MM.1S (cell line): ENCODE measurements around the gene ARPIN.

Experiments used
- DNase-seq: peaks from one replicate; pipeline ENCODE4 v3.0.0-alpha.2; 2015
- H2AFZ ChIP-seq: fragments of 300-600 bp; sonication (generic); 2 replicates; pipeline ENCODE4 v1.6.0; 2016; ENCODE audit warnings: antibody characterized with exemption, low read length
- H3F3A ChIP-seq: fragments of 300-600 bp; sonication (generic); 2 replicates; pipeline ENCODE4 v1.6.1; 2016; ENCODE audit warnings: mild to moderate bottlenecking, antibody characterized with exemption, low read length, moderate library complexity, mixed read lengths; ENCODE audit not compliant: insufficient read depth
- H3K27ac ChIP-seq: fragments of 300-600 bp; sonication (generic); 2 replicates; pipeline ENCODE4 v1.5.1; 2016; ENCODE audit warnings: mild to moderate bottlenecking, low read length
- H3K27me3 ChIP-seq: fragments of 300-600 bp; sonication (generic); replicated peaks from 2 replicates; pipeline ENCODE4 v1.6.0; 2016; ENCODE audit warnings: low read length; ENCODE audit not compliant: insufficient read depth
- H3K36me3 ChIP-seq: fragments of 300-600 bp; sonication (generic); replicated peaks from 2 replicates; pipeline ENCODE4 v1.6.1; 2016; ENCODE audit warnings: mild to moderate bottlenecking, low read length, mixed read lengths; ENCODE audit not compliant: insufficient read depth
- H3K4me1 ChIP-seq: fragments of 300-600 bp; sonication (generic); 2 replicates; pipeline ENCODE4 v1.6.1; 2016; ENCODE audit warnings: low read length, mixed read lengths
- H3K4me2 ChIP-seq: fragments of 300-600 bp; sonication (generic); 2 replicates; pipeline ENCODE4 v1.6.0; 2016; ENCODE audit warnings: low read depth, low read length
- H3K4me3 ChIP-seq: fragments of 300-600 bp; sonication (generic); 2 replicates; pipeline ENCODE4 v1.5.1; 2016; ENCODE audit warnings: low read length, mixed read lengths
- H3K79me2 ChIP-seq: fragments of 300-600 bp; sonication (generic); 2 replicates; pipeline ENCODE4 v1.6.1; 2016; ENCODE audit warnings: mixed run types, low read length, mixed read lengths
- H3K9ac ChIP-seq: fragments of 300-600 bp; sonication (generic); 2 replicates; pipeline ENCODE4 v1.6.1; 2016; ENCODE audit warnings: low read length, mixed read lengths
- H3K9me2 ChIP-seq: fragments of 300-600 bp; sonication (generic); replicated peaks from 2 replicates; pipeline ENCODE4 v1.6.1; 2016; ENCODE audit warnings: mild to moderate bottlenecking, low read length, mixed read lengths; ENCODE audit not compliant: insufficient read depth
- H3K9me3 ChIP-seq: fragments of 300-600 bp; sonication (generic); replicated peaks from 2 replicates; pipeline ENCODE4 v1.6.1; 2016; ENCODE audit warnings: mild to moderate bottlenecking, low read length, mixed read lengths; ENCODE audit not compliant: insufficient read depth
- H4K20me1 ChIP-seq: fragments of 300-600 bp; sonication (generic); 2 replicates; pipeline ENCODE4 v1.6.1; 2016; ENCODE audit warnings: mild to moderate bottlenecking, low read length, moderate library complexity, mixed read lengths; ENCODE audit not compliant: insufficient read depth
- EZH2 ChIP-seq: fragments of 300-600 bp; sonication (generic); optimal IDR thresholded peaks from 2 replicates; pipeline ENCODE3; 2017; ENCODE audit warnings: low read depth, mild to moderate bottlenecking, antibody characterized with exemption, low read length, mixed read lengths
- EZH2phosphoT487 ChIP-seq: fragments of 300-600 bp; sonication (generic); IDR thresholded peaks from 2 replicates; pipeline ENCODE4 v1.6.1; 2018; ENCODE audit warnings: antibody characterized with exemption, low read length
- TF ChIP-seq, protein P1 (sequence below): fragments of 300-600 bp; sonication (generic); IDR thresholded peaks from 2 replicates; pipeline ENCODE4 v1.5.1; 2016; ENCODE audit warnings: antibody characterized with exemption, low read length, mixed read lengths

ARPIN gene

DNA sequence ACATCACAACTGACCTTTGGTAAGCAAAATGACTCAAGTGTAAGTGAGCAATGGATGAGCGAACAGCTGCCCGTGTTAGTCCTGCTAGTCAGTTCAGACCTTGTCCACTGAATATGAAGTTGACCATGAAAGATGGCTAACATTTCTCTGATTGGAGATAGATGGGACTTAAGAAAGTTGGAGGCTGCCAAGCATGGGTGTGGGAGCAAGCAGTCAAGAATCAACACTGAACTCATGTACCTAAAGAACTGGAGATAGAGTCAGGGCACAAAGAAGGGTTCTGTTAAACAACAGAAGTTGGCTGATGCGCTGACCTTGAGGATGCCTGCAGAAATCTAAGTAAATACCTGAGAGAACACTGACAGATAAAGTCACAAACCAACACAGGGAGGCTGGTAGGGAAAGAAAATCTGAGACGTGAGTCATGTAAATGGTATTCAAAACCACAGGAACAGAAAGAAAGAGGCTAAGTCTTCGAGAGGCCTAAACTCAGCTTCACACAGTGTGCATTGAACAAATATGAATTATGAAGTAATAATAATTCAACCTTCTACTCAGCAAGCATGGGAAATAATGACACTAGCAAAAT lies 67.4 kb downstream of the ARPIN start:
- H3F3A ChIP-seq, result no peaks in the 10 kb centered on the region
- no peak for TF ChIP-seq EZH2
- TF ChIP-seq EZH2phosphoT487, result no peak
- TF ChIP-seq, protein P1, sequence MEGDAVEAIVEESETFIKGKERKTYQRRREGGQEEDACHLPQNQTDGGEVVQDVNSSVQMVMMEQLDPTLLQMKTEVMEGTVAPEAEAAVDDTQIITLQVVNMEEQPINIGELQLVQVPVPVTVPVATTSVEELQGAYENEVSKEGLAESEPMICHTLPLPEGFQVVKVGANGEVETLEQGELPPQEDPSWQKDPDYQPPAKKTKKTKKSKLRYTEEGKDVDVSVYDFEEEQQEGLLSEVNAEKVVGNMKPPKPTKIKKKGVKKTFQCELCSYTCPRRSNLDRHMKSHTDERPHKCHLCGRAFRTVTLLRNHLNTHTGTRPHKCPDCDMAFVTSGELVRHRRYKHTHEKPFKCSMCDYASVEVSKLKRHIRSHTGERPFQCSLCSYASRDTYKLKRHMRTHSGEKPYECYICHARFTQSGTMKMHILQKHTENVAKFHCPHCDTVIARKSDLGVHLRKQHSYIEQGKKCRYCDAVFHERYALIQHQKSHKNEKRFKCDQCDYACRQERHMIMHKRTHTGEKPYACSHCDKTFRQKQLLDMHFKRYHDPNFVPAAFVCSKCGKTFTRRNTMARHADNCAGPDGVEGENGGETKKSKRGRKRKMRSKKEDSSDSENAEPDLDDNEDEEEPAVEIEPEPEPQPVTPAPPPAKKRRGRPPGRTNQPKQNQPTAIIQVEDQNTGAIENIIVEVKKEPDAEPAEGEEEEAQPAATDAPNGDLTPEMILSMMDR, result no peak
- H3K79me2 ChIP-seq, result peaks cover 7% of the 10 kb centered on the region; the same call in 1 of the 2 replicates
- H3K4me3 ChIP-seq, result no peak overlapping the region
- H3K4me2 ChIP-seq, result no peak overlapping the region
- H3K27ac ChIP-seq, result no peak overlapping the region
- H3K9ac ChIP-seq, result no peak overlapping the region
- H3K4me1 ChIP-seq, result peaks cover 20% of the 10 kb centered on the region; the same call in 1 of the 2 replicates
- H4K20me1 ChIP-seq, result no peaks in the 10 kb centered on the region
- H2AFZ ChIP-seq, result no peak overlapping the region
- no peaks in the 10 kb centered on the region for H3K9me2 ChIP-seq
- DNase-seq, result peak; percentile 21
- H3K36me3 ChIP-seq, result no peaks in the 10 kb centered on the region
- no peaks in the 10 kb centered on the region for H3K27me3 ChIP-seq
- no peaks in the 10 kb centered on the region for H3K9me3 ChIP-seq
